GM18951 (cell line): Measurements from ENCODE around the gene SLC38A9.

Experiments used
- POLR2A ChIP-seq: IDR thresholded peaks from 4 replicates; pipeline ENCODE4 v1.6.1; 2011; ENCODE audit warnings: mild to moderate bottlenecking; ENCODE audit not compliant: insufficient read length, insufficient read depth; ENCODE audit errors: extremely low read depth
- in situ Hi-C: fragments of 300-500 bp; cut with MboI; formaldehyde crosslinking; loops from one replicate; pipeline ENCODE4 v1.12.0; 2022; ENCODE audit warnings: low sequenced_read_pairs, mixed read lengths, inconsistent platforms; ENCODE audit not compliant: unreplicated experiment

The SLC38A9 gene

GRCh38 chr5:55592388-55593114, 119.6 kb downstream of the SLC38A9 start:
- in situ Hi-C loops = no loop called here
- TF ChIP-seq POLR2A = no peak

GRCh38 chr5:55591686-55592085, 120.4 kb downstream of the SLC38A9 start:
- in situ Hi-C loops = no loop called here

GRCh38 chr5:55585206-55585610, 126.9 kb downstream of the SLC38A9 start:
- in situ Hi-C loops = no loop called here
- TF ChIP-seq POLR2A = no peak

More at GRCh38 chr5:55591686-55592085, 120.4 kb downstream of the SLC38A9 start:
- no peak for TF ChIP-seq POLR2A

GRCh38 chr5:55584398-55585205, 127.5 kb downstream of the SLC38A9 start:
- in situ Hi-C loops = no loop called here
- no peak for TF ChIP-seq POLR2A

GRCh38 chr5:55583578-55583977, 128.5 kb downstream of the SLC38A9 start:
- no peak for TF ChIP-seq POLR2A
- in situ Hi-C loops = no loop called here

- in situ Hi-C loops = no loop called here
- no peak for TF ChIP-seq POLR2A
These were observed 129.9 kb downstream of the SLC38A9 start for GRCh38 chr5:55582256-55582655.

- TF ChIP-seq POLR2A = no peak
- in situ Hi-C loops = no loop called here
These were observed 132.1 kb downstream of the SLC38A9 start for GRCh38 chr5:55580042-55580441.

GRCh38 chr5:55578771-55579170, 133.4 kb downstream of the SLC38A9 start:
- no peak for TF ChIP-seq POLR2A
- in situ Hi-C loops = no loop called here

- in situ Hi-C loops = no loop called here
- TF ChIP-seq POLR2A = no peak
These were observed 134.6 kb downstream of the SLC38A9 start for GRCh38 chr5:55577353-55578060.

- TF ChIP-seq POLR2A = no peak
- in situ Hi-C loops = no loop called here
These were observed 135.5 kb downstream of the SLC38A9 start for GRCh38 chr5:55576661-55577060.
